ENCODE results near the gene NAGS.
"Not testable (repeated sequence)": the region's sequence is repeated elsewhere in the genome, so short reads cannot be mapped to it uniquely, and the experiment has no call there.

Gene NAGS

GRCh38 chr17:44044071-44044470 lies 39.6 kb downstream of the NAGS start:
- DNase-seq: no peak

- DNase-seq: no peak
These were observed 41.1 kb downstream of the NAGS start for GRCh38 chr17:44045486-44045885.

- DNase-seq: not testable (repeated sequence)
These were observed 42.5 kb downstream of the NAGS start for GRCh38 chr17:44046893-44047292.

GRCh38 chr17:44049294-44050060 lies 45.1 kb downstream of the NAGS start:
- DNase-seq: no peak

- no peak for DNase-seq
These were observed 48.9 kb downstream of the NAGS start for GRCh38 chr17:44053125-44053872.

All from effector CD4-positive, alpha-beta T cell (primary cell).